T-helper 1 cell treated with Interleukin-12 subunit alpha and Interleukin-12 subunit beta and Interleukin-4 antibody, amounts not matched to agents 30 ng/mL and 1 ng/mL, for 36 hours (primary cell): ENCODE data around the gene TMEM119. TPM values are rescaled to one million over a fixed set of nuclear protein-coding genes. Genes with fewer than 3 reads are reported as not detected.

Experiments used
- intact Hi-C: fragments of 100-400 bp; cut with micrococcal nuclease; formaldehyde crosslinking; loops from one replicate; pipeline ENCODE4 v1.15.1; 2024
- total RNA-seq: library from RNA; stranded (reverse); gene quantifications from 2 replicates; pipeline ENCODE4 v1.2.3, GENCODE V29; 2022

Gene TMEM119
- total RNA-seq, 1 donor from 2014 or later: 0.96 TPM

DNA sequence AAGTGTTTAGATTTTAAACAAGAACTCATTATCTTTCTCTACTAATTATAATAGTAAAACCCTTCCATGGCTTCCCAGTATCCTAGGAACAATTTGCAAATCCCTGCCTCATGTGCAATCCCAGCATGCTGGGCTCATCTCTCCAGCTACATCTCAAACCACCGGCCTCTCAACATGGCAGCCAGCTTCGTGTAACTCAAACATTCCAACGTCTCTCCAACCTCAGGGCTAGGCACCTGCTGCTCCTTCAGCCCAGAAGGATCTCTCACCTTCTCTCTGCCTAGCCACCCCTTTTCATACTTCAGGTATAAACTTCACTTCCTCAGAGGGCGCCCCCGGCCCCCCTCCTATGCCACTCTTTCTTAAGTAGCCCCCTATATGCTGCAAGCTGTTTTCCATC, 44.1 kb downstream of the TMEM119 start:
- intact Hi-C loops: no loop called here

- intact Hi-C loops: no loop called here
Measured at GRCh38 chr12:108551535-108551934, 46.3 kb downstream of the TMEM119 start.

- intact Hi-C loops: no loop called here
Measured at GRCh38 chr12:108548954-108549521, 48.8 kb downstream of the TMEM119 start.

- intact Hi-C loops: no loop called here
Measured at GRCh38 chr12:108547686-108548085, 50.2 kb downstream of the TMEM119 start.

- intact Hi-C loops: no loop called here
Measured at GRCh38 chr12:108543652-108544051, 54.2 kb downstream of the TMEM119 start.

GRCh38 chr12:108542320-108542719, 55.6 kb downstream of the TMEM119 start:
- intact Hi-C loops: no loop called here

Other genes with a start within 250 kb of the TMEM119 start
- gene FICD, start 82.8 kb downstream of the TMEM119 start, total RNA-seq: 11.0 and 12.1 TPM in 2 replicates
- gene SART3, start 36.9 kb downstream of the TMEM119 start, total RNA-seq: 79.0 and 87.3 TPM in 2 replicates
- 71.4 and 77.2 TPM in 2 replicates for gene ISCU, start 35.5 kb downstream of the TMEM119 start, total RNA-seq
- gene SELPLG, start 35.8 kb upstream of the TMEM119 start, total RNA-seq: 239 and 251 TPM in 2 replicates
- 35.4 and 43.8 TPM in 2 replicates for gene CORO1C, start 133.4 kb upstream of the TMEM119 start, total RNA-seq